ENCODE results near the gene CISTR.
"Not testable (repeated sequence)": the region's sequence is repeated elsewhere in the genome, so short reads cannot be mapped to it uniquely, and the experiment has no call there.

The CISTR gene

DNA sequence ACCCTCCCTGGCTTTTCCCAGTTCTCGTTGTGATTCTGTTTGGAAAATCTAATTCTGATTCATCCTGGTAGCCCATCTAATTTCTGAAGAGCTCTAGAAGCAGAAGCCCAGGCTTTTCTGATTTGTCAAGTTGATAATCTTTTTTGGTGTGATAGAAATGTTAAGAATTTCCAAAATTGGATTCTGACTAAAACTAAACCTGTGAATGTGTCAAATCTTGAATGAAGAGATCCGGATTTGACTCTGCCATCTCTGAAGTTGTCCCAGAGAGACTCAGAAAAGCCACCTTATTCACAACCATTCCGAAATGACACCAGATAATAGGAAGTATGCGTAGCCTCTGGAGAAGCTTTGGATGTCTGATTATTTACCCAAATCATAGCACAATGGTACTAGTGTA, 12.8 kb upstream of the CISTR start:
- TF ChIP-seq, protein P1, sequence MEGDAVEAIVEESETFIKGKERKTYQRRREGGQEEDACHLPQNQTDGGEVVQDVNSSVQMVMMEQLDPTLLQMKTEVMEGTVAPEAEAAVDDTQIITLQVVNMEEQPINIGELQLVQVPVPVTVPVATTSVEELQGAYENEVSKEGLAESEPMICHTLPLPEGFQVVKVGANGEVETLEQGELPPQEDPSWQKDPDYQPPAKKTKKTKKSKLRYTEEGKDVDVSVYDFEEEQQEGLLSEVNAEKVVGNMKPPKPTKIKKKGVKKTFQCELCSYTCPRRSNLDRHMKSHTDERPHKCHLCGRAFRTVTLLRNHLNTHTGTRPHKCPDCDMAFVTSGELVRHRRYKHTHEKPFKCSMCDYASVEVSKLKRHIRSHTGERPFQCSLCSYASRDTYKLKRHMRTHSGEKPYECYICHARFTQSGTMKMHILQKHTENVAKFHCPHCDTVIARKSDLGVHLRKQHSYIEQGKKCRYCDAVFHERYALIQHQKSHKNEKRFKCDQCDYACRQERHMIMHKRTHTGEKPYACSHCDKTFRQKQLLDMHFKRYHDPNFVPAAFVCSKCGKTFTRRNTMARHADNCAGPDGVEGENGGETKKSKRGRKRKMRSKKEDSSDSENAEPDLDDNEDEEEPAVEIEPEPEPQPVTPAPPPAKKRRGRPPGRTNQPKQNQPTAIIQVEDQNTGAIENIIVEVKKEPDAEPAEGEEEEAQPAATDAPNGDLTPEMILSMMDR (conservative IDR thresholded peaks at IDR 0.05; ENCODE audit: low read length), result no peak
- no peak overlapping the region for H3K4me3 ChIP-seq (ENCODE audit: low read length)
- no peak for DNase-seq (ENCODE audit: low read depth)

DNA sequence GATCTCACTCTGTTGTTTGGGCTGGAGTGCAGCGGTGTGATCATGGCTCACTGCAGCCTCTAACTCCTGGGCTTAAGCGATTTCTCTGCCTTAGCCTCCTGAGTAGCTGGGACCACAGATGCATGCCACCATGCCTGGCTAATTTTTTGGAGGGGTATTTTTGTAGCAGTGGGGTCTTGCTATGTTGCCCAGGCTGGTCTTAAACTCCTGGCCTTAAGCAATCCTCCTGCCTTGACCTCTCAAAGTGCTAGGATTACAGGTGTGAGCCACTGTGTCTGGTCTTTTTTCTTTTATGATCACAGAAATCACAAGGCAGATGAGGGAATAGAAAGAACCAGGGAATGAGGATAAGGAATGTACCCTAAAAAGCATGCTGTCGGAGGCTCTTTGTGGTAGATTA, 11.0 kb upstream of the CISTR start:
- not testable (repeated sequence) for DNase-seq (ENCODE audit: low read depth)

DNA sequence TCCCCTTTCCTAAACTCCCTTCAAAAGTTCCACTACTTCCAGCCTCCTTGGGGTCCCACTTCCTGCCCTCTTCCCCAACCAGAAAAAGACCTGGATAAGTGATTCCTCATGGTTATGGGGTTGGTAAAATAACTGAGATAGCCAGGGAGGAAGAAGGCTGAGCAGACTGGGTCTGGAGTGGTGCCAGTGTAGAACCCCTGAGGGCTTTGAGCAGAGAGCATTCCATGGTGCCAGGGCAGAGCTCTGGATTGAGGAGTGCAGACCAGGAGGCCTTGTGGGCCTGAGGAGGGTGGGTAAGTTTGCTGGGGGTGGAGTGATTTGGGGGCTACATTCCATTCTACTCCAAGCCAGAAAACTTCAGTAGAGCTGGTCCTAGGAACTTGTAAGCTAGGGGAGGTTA, 9.5 kb upstream of the CISTR start:
- TF ChIP-seq, protein P1 (conservative IDR thresholded peaks at IDR 0.05; ENCODE audit: low read length), result no peak
- H3K4me3 ChIP-seq (ENCODE audit: low read length), result no peak overlapping the region
- DNase-seq (ENCODE audit: low read depth), result no peak

More for the DNA sequence above, 11.0 kb upstream of the CISTR start:
- H3K4me3 ChIP-seq (ENCODE audit: low read length), result not testable (repeated sequence)

DNA sequence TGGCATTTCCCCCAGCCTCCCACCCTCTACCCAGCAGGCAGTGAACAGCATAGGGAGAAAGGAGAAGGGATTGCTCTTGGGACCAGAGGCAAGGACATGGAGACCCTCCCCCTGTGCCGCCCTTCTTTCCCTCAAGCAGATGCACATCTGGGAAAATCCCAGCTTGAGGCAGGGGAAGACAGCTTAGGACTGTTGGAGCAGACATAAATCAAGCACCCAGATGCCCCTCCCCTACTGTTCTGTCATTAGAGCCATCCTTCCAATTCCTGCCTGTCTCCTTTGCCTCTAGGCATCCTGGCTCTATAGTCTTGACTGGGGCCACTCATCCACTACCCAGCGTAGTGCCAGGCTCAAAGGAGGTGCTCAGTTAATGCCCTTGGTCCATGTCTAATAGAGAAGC, 7.5 kb upstream of the CISTR start:
- TF ChIP-seq, protein P1 (conservative IDR thresholded peaks at IDR 0.05; ENCODE audit: low read length), result no peak
- H3K4me3 ChIP-seq (ENCODE audit: low read length), result no peak overlapping the region
- DNase-seq (ENCODE audit: low read depth), result no peak

DNA sequence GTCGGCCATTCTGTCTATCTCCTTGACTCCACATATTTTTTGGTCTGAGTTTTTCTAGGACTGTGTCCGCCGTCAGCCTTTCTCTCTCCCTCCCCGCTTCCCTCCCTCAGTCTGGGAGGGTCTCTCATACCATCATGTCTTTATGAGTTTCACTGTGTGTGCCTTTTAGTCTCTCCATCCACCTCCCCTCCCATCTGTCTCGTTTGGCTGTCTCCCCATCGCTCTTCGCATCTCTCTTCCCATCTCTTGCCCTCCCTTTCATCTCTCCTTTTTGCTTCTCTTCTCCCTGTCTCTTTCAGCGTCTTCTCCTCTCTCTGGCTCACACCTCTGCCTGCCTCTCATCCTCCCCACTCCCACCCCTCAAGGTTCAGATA, 6.9 kb upstream of the CISTR start:
- TF ChIP-seq, protein P1 (conservative IDR thresholded peaks at IDR 0.05; ENCODE audit: low read length), result no peak
- no peak overlapping the region for H3K4me3 ChIP-seq (ENCODE audit: low read length)
- DNase-seq (ENCODE audit: low read depth), result no peak

DNA sequence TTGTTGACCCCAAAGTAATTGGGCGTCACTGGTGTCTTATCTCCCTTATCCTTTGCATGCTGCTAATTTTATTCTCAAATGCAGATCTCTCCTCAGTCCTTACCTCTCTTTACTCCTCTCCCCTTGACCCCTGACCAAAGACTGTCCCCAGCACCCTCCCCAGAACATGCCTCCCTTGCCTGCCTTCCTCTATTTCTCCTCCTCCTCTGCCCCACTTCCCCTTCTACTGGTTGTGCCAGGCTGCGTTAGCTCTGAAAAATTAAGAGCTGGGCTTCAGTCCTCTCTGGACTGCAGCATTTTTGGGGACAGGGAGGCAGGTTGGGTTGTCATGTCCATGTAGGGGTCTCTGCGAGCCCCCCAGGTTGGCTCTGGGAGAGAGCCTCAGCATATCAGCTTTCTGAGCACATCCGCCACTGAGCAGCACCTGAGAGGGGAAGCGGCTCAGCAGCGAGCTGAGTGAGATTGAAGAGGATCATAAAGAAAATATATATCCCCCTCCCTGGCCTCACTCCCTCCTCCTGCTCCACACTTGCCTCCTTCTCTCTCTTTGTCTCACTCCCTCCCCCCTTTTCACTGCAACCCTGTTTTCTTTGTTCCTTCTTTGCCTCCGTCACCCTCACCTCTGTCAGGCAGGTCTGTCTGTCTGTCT, 6.4 kb upstream of the CISTR start:
- no peak for DNase-seq (ENCODE audit: low read depth)
- no peak overlapping the region for H3K4me3 ChIP-seq (ENCODE audit: low read length)
- TF ChIP-seq, protein P1 (conservative IDR thresholded peaks at IDR 0.05; ENCODE audit: low read length), result no peak

DNA sequence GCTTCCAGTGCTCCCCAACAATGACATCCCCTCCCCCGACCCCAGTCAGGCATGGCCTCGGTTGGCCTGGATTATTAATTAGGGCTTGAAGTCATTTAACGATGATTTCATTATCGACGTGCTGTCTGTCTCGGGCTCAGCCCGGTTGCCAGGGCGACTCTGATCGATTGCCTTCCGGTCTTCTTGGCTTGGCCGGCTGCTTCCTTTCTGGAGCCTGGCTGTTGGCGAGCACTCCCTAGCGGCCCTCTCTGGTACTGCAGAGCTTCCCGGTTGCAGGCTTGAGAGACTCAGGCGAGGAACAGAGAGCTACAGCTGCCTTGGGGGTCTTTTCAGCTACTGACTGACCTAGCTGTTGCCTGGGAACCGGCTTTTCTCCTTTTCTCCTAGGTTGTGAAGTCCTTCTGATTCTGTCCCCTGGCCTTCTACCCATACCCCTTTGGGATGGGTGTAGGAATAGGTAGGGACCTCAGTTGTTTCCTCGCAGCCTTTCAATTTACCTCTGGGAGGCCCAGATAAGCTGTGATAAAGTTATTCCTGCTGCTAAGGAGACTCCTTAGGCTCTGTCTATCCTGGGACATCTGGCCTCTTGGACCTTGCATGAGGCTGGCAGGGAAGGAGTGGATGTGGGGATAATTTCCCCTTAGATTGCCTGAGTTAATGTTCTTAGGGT, 5.5 kb upstream of the CISTR start:
- H3K4me3 ChIP-seq (ENCODE audit: low read length), result 0 out of 2 replicates have a peak overlapping the region, but pooled peaks have one; percentile 17
- TF ChIP-seq, protein P1 (conservative IDR thresholded peaks at IDR 0.05; ENCODE audit: low read length), result peak; percentile 84
- peak; percentile 63 for DNase-seq (ENCODE audit: low read depth)
